Hepatocyte (in vitro differentiated cells): ENCODE measurements around the gene FMN1. TPM values are rescaled to one million over a fixed set of nuclear protein-coding genes. Genes with fewer than 3 reads are reported as not detected.

Experiments
- DNase-seq: peaks from one replicate; pipeline ENCODE4 v3.0.0-alpha.2; 2016; ENCODE audit warnings: low spot score
- H2AFZ ChIP-seq: fragments of 200-600 bp; sonication (generic); 2 replicates; pipeline ENCODE4 v1.6.0; 2016; ENCODE audit warnings: antibody characterized with exemption, mild to moderate bottlenecking
- H3K27ac ChIP-seq: fragments of 200-600 bp; sonication (generic); 2 replicates; pipeline ENCODE4 v1.5.1; 2016; ENCODE audit warnings: mild to moderate bottlenecking
- H3K27me3 ChIP-seq: fragments of 200-600 bp; sonication (generic); 2 replicates; pipeline ENCODE4 v1.6.1; 2016
- H3K36me3 ChIP-seq: fragments of 200-600 bp; sonication (generic); replicated peaks from 2 replicates; pipeline ENCODE4 v1.5.1; 2016; ENCODE audit warnings: low read depth; ENCODE audit not compliant: insufficient read depth
- H3K4me1 ChIP-seq: fragments of 200-600 bp; sonication (generic); 2 replicates; pipeline ENCODE4 v1.5.1; 2016; ENCODE audit warnings: mild to moderate bottlenecking, moderate library complexity; ENCODE audit not compliant: insufficient read depth
- H3K4me2 ChIP-seq: fragments of 200-600 bp; sonication (generic); 2 replicates; pipeline ENCODE4 v1.6.0; 2016
- H3K4me3 ChIP-seq: fragments of 200-600 bp; sonication (generic); 2 replicates; pipeline ENCODE4 v1.5.1; 2016; ENCODE audit warnings: mild to moderate bottlenecking
- H3K79me2 ChIP-seq: fragments of 200-600 bp; sonication (generic); 2 replicates; pipeline ENCODE4 v1.6.0; 2017; ENCODE audit warnings: mild to moderate bottlenecking
- H3K9me2 ChIP-seq: fragments of 200-600 bp; sonication (generic); replicated peaks from 2 replicates; pipeline ENCODE4 v1.6.0; 2017; ENCODE audit warnings: mild to moderate bottlenecking; ENCODE audit not compliant: insufficient read depth
- H3K9me3 ChIP-seq: fragments of 200-600 bp; sonication (generic); 2 replicates; pipeline ENCODE4 v1.5.1; 2016; ENCODE audit warnings: low read depth, mild to moderate bottlenecking
- H4K20me1 ChIP-seq: fragments of 200-600 bp; sonication (generic); 2 replicates; pipeline ENCODE4 v1.6.0; 2016; ENCODE audit warnings: mild to moderate bottlenecking; ENCODE audit not compliant: insufficient read depth, poor library complexity, severe bottlenecking
- CTCF ChIP-seq: fragments of 200-600 bp; sonication (generic); IDR thresholded peaks from 2 replicates; pipeline ENCODE4 v1.5.1; 2016; ENCODE audit warnings: antibody characterized with exemption, mild to moderate bottlenecking; ENCODE audit not compliant: poor library complexity
- EZH2 ChIP-seq: fragments of 200-600 bp; sonication (generic); IDR thresholded peaks from 2 replicates; pipeline ENCODE4 v1.6.1; 2016; ENCODE audit warnings: antibody characterized with exemption, mild to moderate bottlenecking, borderline replicate concordance
- EZH2phosphoT487 ChIP-seq: fragments of 200-600 bp; sonication (generic); IDR thresholded peaks from one replicate; pipeline ENCODE4 v1.6.1; 2018; ENCODE audit warnings: antibody characterized with exemption, mild to moderate bottlenecking, low read depth, moderate library complexity; ENCODE audit not compliant: unreplicated experiment, severe bottlenecking
- WGBS: methylation state at CpG from one replicate; pipeline ENCODE4 v1.1.6; 2016; ENCODE audit warnings: low lambda C conversion rate; ENCODE audit errors: missing lambda C conversion rate; 5-methylcytosine and 5-hydroxymethylcytosine counted together
- polyA plus RNA-seq: library from polyadenylated mRNA; unstranded; fragments of >200 nt; fragmentation: Nextera tagmentation; extraction: Ambion mirVana; gene quantifications from 2 replicates; pipeline ENCODE4 v1.2.1, GENCODE V29; 2016
- total RNA-seq: library from RNA; depleted of rRNA; stranded (reverse); fragments of >200 nt; gene quantifications from 2 replicates; pipeline ENCODE4 v1.2.3, GENCODE V29; 2014

Gene FMN1
- total and polyA plus RNA-seq, 2 experiments from 2014 or later: 0.07 to 0.70 TPM

- Histone ChIP-seq H3K79me2 (no peaks in the 10 kb centered on the region), H4K20me1 (no peaks in the 10 kb centered on the region), H3K9me3 (no peaks in the 10 kb centered on the region), H3K4me1 (peaks cover 6% of the 10 kb centered on the region), H3K4me2 (no peak overlapping the region), H3K9me2 (peaks cover 5% of the 10 kb centered on the region), H3K36me3 (no peaks in the 10 kb centered on the region), H3K27me3 (no peaks in the 10 kb centered on the region), H3K27ac (no peak overlapping the region), H3K4me3 (no peak overlapping the region), H2AFZ (no peak overlapping the region)
- WGBS: 79% methylated on average over 5 of the region's 5 CpGs
- TF ChIP-seq EZH2: no peak
- no peak for TF ChIP-seq CTCF
- no peak for TF ChIP-seq EZH2phosphoT487
- DNase-seq: no peak
Observed at GRCh38 chr15:33031324-33031821, 163.1 kb downstream of the FMN1 start.

GRCh38 chr15:33030315-33030714 is 164.2 kb downstream of the FMN1 start:
- Histone ChIP-seq H2AFZ (no peak overlapping the region), H3K9me3 (no peaks in the 10 kb centered on the region), H3K4me3 (no peak overlapping the region), H3K27me3 (no peaks in the 10 kb centered on the region), H3K27ac (no peak overlapping the region), H3K79me2 (no peaks in the 10 kb centered on the region), H3K36me3 (no peaks in the 10 kb centered on the region), H4K20me1 (no peaks in the 10 kb centered on the region), H3K4me2 (no peak overlapping the region), H3K9me2 (peaks cover 5% of the 10 kb centered on the region), H3K4me1 (peaks cover 6% of the 10 kb centered on the region)
- WGBS: 67% methylated on average over 5 of the region's 5 CpGs
- TF ChIP-seq EZH2: no peak
- no peak for TF ChIP-seq CTCF
- TF ChIP-seq EZH2phosphoT487: no peak
- no peak for DNase-seq

GRCh38 chr15:33029109-33029652 is 165.3 kb downstream of the FMN1 start:
- H3K79me2 ChIP-seq: no peaks in the 10 kb centered on the region
- H3K4me1 ChIP-seq: peaks cover 6% of the 10 kb centered on the region
- no peak overlapping the region for H2AFZ ChIP-seq
- DNase-seq: no peak
- peaks cover 5% of the 10 kb centered on the region for H3K9me2 ChIP-seq
- TF ChIP-seq EZH2 (no peak), EZH2phosphoT487 (no peak), CTCF (no peak)
- no peaks in the 10 kb centered on the region for H3K36me3 ChIP-seq
- no peak overlapping the region for H3K4me2 ChIP-seq
- no peaks in the 10 kb centered on the region for H4K20me1 ChIP-seq
- H3K4me3 ChIP-seq: no peak overlapping the region
- no peaks in the 10 kb centered on the region for H3K27me3 ChIP-seq
- no peak overlapping the region for H3K27ac ChIP-seq
- 75% methylated on average over 5 of the region's 5 CpGs for WGBS
- no peaks in the 10 kb centered on the region for H3K9me3 ChIP-seq
